Measurements from ENCODE around the gene RCSD1.
A peak's percentile ranks its signal among the peaks of the same experiment; 100 is the strongest.
"Not testable (repeated sequence)": the region's sequence is repeated elsewhere in the genome, so short reads cannot be mapped to it uniquely, and the experiment has no call there.

Gene RCSD1

DNA sequence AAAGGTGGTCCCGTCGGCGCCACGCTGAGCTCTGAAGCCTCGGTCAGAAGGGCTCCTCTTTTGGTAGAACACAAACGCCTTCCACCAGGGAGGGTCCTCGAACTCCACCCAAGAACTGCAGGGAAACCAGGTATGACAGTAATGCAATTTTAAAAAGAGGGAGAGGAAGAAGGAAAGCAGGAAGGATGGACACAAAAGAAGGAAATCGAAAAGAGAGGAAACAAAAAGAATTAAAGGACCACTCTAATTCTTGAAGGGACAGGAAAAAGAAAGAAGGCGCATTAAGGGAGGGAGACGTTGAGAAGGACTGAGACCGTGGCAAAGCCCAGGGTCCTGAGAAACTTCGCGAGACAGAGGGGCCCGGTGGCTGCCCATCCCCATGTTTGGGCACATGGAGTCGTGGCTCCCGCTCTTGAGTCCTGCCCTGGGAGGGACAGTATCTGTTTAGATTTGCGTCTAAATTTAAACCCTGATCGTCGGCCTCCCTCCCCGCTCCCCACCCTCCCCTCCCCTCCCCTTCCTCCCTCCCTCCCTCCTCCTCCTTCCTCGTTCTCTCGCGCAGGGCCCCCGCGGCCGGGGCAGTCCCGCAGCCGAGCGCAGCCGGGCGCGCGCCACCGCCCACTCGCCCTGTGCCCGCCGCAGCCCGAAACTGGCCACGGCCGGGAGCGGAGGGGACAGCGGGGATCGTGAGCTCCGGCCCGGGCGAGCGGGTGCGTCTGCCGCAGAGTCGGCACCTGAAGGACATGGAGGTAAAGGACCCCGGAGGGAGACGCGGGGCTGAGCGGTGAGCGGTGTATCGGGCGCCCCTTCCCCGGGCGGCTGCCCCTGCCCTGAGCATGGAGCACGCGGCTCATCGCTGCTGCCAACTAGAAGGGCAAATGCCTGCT lies at the start of gene RCSD1:
TSS of gene RCSD1 (plus strand) at position 552 of the 887 bp plus-strand sequence. CDS start at position 744, 192 bp downstream.
- DNase-seq (ENCODE audit: low spot score), result peak; percentile 37

GRCh38 chr1:167582064-167582463 lies 48.0 kb upstream of the RCSD1 start:
- no peak for DNase-seq (ENCODE audit: low spot score)

DNA sequence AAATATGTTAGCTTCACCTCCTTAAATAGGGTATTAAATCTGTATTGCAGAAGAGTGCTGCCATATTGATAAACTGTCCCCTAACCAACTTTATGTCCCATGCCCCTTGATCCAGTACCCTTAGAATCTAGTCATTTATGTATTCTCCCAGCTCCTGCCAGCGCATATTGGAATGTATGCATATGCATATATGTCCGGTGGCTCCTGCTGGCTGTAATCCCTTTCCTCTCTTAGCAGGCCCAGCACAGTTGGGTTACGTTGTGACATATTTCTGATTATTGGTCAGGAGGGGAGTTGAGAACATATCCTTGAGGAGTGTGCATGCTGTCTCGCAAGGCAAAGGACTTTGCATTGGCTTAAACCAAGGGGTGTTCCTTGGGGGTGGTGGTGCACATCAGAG lies 47.3 kb upstream of the RCSD1 start:
- DNase-seq (ENCODE audit: low spot score), result no peak

GRCh38 chr1:167584581-167584980 lies 45.5 kb upstream of the RCSD1 start:
- DNase-seq (ENCODE audit: low spot score), result no peak

DNA sequence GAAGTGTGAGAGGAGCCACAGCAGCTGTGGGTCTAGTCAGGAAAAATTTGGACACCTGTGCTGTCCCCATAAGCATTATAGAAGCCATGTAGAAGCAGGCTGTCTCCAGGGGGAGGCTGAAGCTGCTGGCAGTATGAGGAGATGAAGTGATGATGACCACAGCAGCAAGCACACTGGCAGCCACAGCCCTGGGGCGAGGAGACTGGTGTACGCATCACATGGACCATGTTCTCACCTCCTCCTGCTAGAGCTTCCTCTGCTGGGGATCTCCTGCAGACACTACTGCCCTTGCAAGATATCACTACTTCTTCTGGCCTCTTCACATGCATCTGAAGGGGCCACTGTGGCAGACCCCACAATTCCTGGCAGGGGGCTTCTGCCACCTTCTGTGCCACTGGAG lies 42.7 kb upstream of the RCSD1 start:
- no peak for DNase-seq (ENCODE audit: low spot score)

DNA sequence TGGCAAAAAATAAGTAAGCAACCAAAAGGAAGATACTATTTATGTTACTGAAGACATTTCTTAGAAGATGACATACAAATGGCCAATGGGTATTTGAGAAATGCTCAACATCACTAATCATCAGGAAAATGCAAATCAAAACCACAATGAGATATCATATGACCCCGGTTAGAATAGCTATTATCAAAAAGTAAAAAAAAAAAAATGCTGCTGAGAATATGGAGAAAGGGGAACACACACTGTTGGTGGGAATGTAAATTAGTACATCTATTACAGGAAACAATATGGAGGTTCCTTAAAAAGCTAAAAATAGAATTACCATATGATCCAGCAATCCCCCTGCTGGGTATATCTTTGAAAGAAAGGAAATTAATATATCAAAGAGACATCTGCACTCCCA lies 42.2 kb upstream of the RCSD1 start:
- DNase-seq (ENCODE audit: low spot score), result no peak

DNA sequence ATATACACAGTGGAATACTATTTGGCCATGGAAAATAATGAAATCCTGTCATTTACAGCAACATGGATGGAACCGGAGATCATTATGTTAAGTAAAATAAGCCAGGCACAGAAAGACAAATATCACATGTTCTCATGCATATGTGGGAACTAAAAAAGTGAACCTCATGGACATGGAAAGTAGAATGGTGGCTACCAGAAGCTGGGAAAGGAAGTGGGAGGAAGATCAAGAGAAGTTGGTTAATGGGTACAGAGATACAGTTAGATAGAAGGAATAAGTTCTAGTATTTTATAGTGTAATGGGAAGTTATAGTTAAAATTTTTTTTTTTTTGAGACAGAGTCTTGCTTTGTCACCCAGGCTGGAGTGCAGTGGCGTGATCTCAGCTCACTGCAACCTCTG lies 41.7 kb upstream of the RCSD1 start:
- no peak for DNase-seq (ENCODE audit: low spot score)

DNA sequence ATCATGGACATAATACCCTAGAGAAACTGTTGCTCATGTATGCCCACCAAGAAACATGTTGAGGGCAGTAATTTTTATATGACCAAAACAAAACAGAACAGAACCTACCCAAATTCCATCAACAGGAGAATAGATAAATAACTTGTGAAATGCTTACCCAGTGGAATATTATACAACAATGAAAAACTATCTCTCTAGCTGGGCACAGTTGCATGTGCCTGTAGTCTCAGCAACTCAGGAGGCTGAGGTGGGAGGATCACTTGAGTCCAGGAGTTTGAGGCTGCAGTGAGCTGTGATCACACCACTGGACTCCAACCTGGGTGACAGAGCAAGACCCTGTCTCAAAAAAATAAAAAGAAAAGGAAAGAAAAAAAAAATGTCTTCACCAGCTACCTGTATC lies 37.6 kb upstream of the RCSD1 start:
- no peak for DNase-seq (ENCODE audit: low spot score)

DNA sequence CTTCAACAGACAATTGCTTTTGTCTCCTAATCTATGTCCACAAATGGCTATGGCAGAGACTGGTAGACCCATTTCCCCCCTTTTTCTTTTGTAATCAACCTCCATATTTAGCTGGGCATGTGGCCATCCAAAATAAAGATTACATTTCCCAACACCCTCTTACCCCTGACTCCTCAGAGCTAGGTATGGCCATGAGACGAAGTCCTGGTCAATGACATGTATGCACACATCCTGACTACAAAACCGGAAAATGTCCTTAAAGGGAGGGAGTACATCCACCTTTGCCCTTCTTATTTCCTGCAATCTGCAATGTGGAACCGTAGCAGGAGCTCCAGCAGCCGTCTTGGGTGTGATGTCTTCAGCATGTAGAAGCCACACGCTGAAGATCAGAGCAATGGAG lies 36.2 kb upstream of the RCSD1 start:
- no peak for DNase-seq (ENCODE audit: low spot score)

DNA sequence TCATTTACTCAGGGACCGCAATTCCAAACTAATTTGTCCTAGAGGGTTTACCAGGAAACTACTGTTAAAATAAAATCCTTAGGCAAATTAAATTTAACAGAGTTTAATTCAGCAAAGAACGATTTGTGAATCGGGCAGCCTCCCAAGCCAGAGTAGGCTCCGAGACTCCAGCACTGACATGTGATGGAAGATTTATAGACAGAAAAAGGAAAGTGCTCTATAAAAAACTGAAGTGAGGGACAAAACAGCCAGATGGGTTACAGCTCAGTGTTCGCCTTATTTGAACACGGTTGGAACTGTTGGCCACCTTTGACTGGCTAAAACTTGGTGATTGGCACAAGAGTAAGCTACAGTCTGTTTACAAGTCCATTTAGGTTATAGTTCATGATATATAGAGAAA lies 35.2 kb upstream of the RCSD1 start:
- no peak for DNase-seq (ENCODE audit: low spot score)

- DNase-seq (ENCODE audit: low spot score), result peak; percentile 54
These were observed 30.0 kb upstream of the RCSD1 start for GRCh38 chr1:167599957-167600581.

- DNase-seq (ENCODE audit: low spot score), result peak; percentile 11
These were observed 28.3 kb upstream of the RCSD1 start for GRCh38 chr1:167601442-167602383.

- no peak for DNase-seq (ENCODE audit: low spot score)
These were observed 27.2 kb upstream of the RCSD1 start for GRCh38 chr1:167602840-167603239.

- no peak for DNase-seq (ENCODE audit: low spot score)
These were observed 24.5 kb upstream of the RCSD1 start for GRCh38 chr1:167605576-167605975.

DNA sequence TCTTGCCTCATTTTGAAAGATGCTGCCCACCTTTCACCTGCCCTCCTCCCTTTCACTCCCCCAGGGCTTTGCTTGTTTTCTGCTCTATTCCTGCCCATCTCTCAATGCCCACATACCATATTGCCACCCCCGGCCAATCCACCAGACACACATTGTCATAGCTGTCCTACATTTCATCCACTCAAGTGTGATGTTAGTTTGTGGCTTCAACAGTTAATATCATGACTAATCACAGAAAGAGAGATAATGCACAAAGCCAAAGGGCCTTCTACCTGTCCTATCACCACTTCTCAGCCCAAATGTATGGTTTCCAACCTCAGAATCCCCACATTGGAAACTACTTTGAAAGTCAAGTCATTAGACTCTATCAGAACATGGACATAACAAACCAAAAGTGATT lies 18.0 kb upstream of the RCSD1 start:
- no peak for DNase-seq (ENCODE audit: low spot score)

GRCh38 chr1:167612587-167613385 lies 17.2 kb upstream of the RCSD1 start:
- DNase-seq (ENCODE audit: low spot score), result no peak

DNA sequence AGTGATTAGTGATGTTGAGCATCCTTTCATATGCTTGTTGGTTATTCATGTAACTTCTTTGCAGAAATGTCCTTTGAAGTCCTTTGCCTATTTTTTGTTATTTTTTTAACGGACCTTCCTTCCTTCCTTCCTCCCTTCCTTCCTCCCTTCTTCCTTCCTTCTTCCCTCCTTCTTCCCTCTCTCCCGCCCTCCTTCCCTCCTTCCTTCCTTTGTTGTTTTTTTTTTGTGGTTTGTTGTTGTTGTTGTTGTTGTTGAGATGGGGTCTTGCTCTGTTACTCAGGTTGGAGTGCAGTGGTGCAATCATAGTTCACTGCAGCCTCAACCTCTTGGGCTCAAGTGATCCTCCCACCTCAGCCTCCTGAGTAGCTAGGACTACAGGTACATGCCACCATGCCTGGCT lies 16.0 kb upstream of the RCSD1 start:
- not testable (repeated sequence) for DNase-seq (ENCODE audit: low spot score)

GRCh38 chr1:167614851-167615250 lies 15.2 kb upstream of the RCSD1 start:
- DNase-seq (ENCODE audit: low spot score), result no peak

DNA sequence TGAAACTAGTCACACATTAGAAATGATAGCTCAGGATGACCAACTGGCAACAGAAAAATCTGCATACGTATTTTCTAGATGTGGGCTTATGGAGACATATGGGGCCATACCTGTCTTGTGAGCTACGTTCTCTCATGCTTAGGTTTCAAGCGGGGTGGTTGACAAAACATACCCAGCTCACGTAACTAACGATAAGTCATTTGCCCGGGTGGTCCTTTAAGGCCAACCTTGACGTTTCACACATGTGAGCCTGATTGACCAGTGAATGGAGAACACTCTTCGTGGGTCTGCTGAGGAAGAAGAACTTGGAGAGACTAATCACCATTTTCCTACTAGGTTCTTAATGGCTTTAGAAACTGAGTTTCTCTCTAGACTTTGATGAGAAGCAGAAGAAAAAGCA lies 13.5 kb upstream of the RCSD1 start:
- DNase-seq (ENCODE audit: low spot score), result no peak

- DNase-seq (ENCODE audit: low spot score), result peak; percentile 22
These were observed 12.6 kb upstream of the RCSD1 start for GRCh38 chr1:167617153-167618147.
